HEK293 (cell line): Measurements from ENCODE around the gene C9orf78.
"Not testable (repeated sequence)": the region's sequence is repeated elsewhere in the genome, so short reads cannot be mapped to it uniquely, and the experiment has no call there.

Experiments
- CTCF ChIA-PET: fragments of 350-600 bp; formaldehyde crosslinking; extraction: SDS; loops from one replicate; lab custom pipeline; 2021; ENCODE audit warnings: antibody characterized with exemption; lab: Yijun Ruan, JAX
- POLR2A ChIA-PET: fragments of 300-600 bp; formaldehyde crosslinking; extraction: SDS; loops from one replicate; lab custom pipeline; 2020; ENCODE audit warnings: antibody characterized with exemption, inconsistent platforms; lab: Yijun Ruan, JAX
- H3K27ac ChIP-seq: fragments of 200-500 bp; sonication (Bioruptor generic); 2 replicates; pipeline ENCODE4 v1.5.1; 2014; ENCODE audit warnings: low read depth, low read length, control low read depth, inconsistent platforms; ENCODE audit errors: extremely low read depth
- H3K36me3 ChIP-seq, 2 experiments: fragments of 200-500 bp in 1 of 2; sonication (Bioruptor generic) in 1 of 2; 1 replicate in 1 of 2; 2 replicates in 1 of 2; pipeline ENCODE4 v1.5.1; 2014 to 2017; ENCODE audit warnings: inconsistent platforms in 2 of 2, low read length in 2 of 2; ENCODE audit not compliant: control insufficient read depth in 2 of 2, insufficient read depth in 1 of 2
- H3K4me1 ChIP-seq: fragments of 200-500 bp; sonication (Bioruptor generic); 2 replicates; pipeline ENCODE4 v1.5.1; 2014; ENCODE audit warnings: mild to moderate bottlenecking, low read length, inconsistent platforms; ENCODE audit not compliant: control insufficient read depth, insufficient read depth
- H3K4me3 ChIP-seq: 2 replicates; pipeline ENCODE4 v1.5.1; 2011; ENCODE audit warnings: low read depth, mild to moderate bottlenecking, control low read depth, low read length, moderate library complexity
- H3K9me3 ChIP-seq: fragments of 200-500 bp; sonication (Bioruptor generic); 2 replicates; pipeline ENCODE4 v1.5.1; 2014; ENCODE audit warnings: low read depth, low read length, inconsistent platforms; ENCODE audit not compliant: control insufficient read depth, insufficient read depth
- EGR2 ChIP-seq: fragments of 450-650 bp; formaldehyde crosslinking; IDR thresholded peaks from 2 replicates; pipeline ENCODE4 v1.5.1; 2016; ENCODE audit warnings: low read depth, missing biosample characterization, missing genetic modification characterization
- KLF16 ChIP-seq: fragments of 450-650 bp; formaldehyde crosslinking; IDR thresholded peaks from 2 replicates; pipeline ENCODE4 v1.5.1; 2017; ENCODE audit warnings: missing biosample characterization, missing genetic modification characterization
- REPIN1 ChIP-seq: fragments of 450-650 bp; formaldehyde crosslinking; IDR thresholded peaks from 2 replicates; pipeline ENCODE4 v1.5.1; 2017; ENCODE audit warnings: missing biosample characterization, missing genetic modification characterization, low read depth
- ZNF121 ChIP-seq: fragments of 450-650 bp; formaldehyde crosslinking; IDR thresholded peaks from 2 replicates; pipeline ENCODE4 v1.5.1; 2016; ENCODE audit warnings: missing biosample characterization, missing genetic modification characterization
- ZNF174 ChIP-seq: fragments of 450-650 bp; formaldehyde crosslinking; IDR thresholded peaks from 2 replicates; pipeline ENCODE4 v1.5.0; 2017; ENCODE audit warnings: missing biosample characterization, mild to moderate bottlenecking, missing genetic modification characterization
- ZNF335 ChIP-seq: fragments of 450-650 bp; formaldehyde crosslinking; conservative IDR thresholded peaks from 2 replicates; pipeline ENCODE4 v1.5.1; 2016; ENCODE audit warnings: missing biosample characterization, missing genetic modification characterization
- ZNF37A ChIP-seq: fragments of 450-650 bp; IDR thresholded peaks from 2 replicates; pipeline ENCODE4 v1.5.1; 2018; ENCODE audit warnings: missing biosample characterization, missing genetic modification characterization
- ZNF473 ChIP-seq: fragments of 450-650 bp; formaldehyde crosslinking; IDR thresholded peaks from 2 replicates; pipeline ENCODE4 v1.5.1; 2017; ENCODE audit warnings: missing biosample characterization, missing genetic modification characterization
- ZNF76 ChIP-seq: fragments of 450-650 bp; formaldehyde crosslinking; IDR thresholded peaks from 2 replicates; pipeline ENCODE4; 2016; ENCODE audit warnings: low read depth, missing biosample characterization, missing genetic modification characterization, borderline replicate concordance
- ZNF768 ChIP-seq: fragments of 450-650 bp; formaldehyde crosslinking; IDR thresholded peaks from 2 replicates; pipeline ENCODE4 v1.5.1; 2018; ENCODE audit warnings: missing biosample characterization, mild to moderate bottlenecking, missing genetic modification characterization
- ZSCAN23 ChIP-seq: fragments of 450-650 bp; formaldehyde crosslinking; IDR thresholded peaks from 2 replicates; pipeline ENCODE4 v1.5.1; 2016; ENCODE audit warnings: missing biosample characterization, missing genetic modification characterization
- TF ChIP-seq, protein P1 (sequence below): fragments of 450-650 bp; formaldehyde crosslinking; IDR thresholded peaks from 2 replicates; pipeline ENCODE4 v1.5.1; 2017; ENCODE audit warnings: missing biosample characterization, missing genetic modification characterization
- TF ChIP-seq, protein P2 (sequence below): fragments of 450-650 bp; formaldehyde crosslinking; IDR thresholded peaks from 2 replicates; pipeline ENCODE4 v1.5.1; 2016; ENCODE audit warnings: missing biosample characterization, missing genetic modification characterization

C9orf78 gene

DNA sequence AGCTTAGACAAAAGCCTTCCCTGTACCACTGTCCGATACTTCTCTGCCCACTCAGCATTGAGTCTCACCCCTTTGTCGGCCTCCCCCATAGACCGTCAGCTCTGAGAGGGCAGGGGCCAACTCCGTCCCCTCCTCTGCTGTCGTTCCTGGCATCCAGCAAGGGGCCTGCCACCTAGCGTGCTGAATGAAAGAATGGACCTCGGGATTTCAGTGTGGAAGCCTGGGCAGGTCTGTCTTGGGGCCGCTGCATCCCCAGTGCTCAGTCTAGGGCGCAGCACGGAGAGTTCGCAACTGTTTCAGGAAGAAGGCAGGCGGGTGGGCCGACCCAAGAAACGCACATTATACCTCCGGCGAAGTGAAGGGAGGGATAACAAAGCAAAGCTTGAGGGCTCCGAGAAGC lies 33.6 kb downstream of the C9orf78 start:
- peaks cover 5 to 19% of the 10 kb centered on the region in 2 experiments; a peak in 2 of 3 replicates for H3K36me3 ChIP-seq
- no peak overlapping the region for H3K27ac ChIP-seq
- no peaks in the 10 kb centered on the region for H3K9me3 ChIP-seq
- no peaks in the 10 kb centered on the region for H3K4me1 ChIP-seq
- CTCF ChIA-PET = interaction anchor here (1.0 to 2.9 kb wide), 2 partner anchors 11 to 700 kb away, joined by 3 to 12 read pairs; no protein-coding TSS in a partner anchor
- POLR2A ChIA-PET = interaction anchor here (0.6 to 1.0 kb wide), 3 partner anchors 34 to 1916 kb away, joined by 3 to 7 read pairs (median 3); partner anchors contain the start of genes NTMT1 and USP20
- H3K4me3 ChIP-seq = no peak overlapping the region
- no peak for TF ChIP-seq ZNF76 (tag by site-specific recombination)
- TF ChIP-seq, protein P1, sequence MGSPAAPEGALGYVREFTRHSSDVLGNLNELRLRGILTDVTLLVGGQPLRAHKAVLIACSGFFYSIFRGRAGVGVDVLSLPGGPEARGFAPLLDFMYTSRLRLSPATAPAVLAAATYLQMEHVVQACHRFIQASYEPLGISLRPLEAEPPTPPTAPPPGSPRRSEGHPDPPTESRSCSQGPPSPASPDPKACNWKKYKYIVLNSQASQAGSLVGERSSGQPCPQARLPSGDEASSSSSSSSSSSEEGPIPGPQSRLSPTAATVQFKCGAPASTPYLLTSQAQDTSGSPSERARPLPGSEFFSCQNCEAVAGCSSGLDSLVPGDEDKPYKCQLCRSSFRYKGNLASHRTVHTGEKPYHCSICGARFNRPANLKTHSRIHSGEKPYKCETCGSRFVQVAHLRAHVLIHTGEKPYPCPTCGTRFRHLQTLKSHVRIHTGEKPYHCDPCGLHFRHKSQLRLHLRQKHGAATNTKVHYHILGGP (tag by site-specific recombination) = no peak
- TF ChIP-seq EGR2 (tag by site-specific recombination) = no peak
- no peak for TF ChIP-seq KLF16 (tag by site-specific recombination)
- TF ChIP-seq ZNF174 (tag by site-specific recombination) = no peak

DNA sequence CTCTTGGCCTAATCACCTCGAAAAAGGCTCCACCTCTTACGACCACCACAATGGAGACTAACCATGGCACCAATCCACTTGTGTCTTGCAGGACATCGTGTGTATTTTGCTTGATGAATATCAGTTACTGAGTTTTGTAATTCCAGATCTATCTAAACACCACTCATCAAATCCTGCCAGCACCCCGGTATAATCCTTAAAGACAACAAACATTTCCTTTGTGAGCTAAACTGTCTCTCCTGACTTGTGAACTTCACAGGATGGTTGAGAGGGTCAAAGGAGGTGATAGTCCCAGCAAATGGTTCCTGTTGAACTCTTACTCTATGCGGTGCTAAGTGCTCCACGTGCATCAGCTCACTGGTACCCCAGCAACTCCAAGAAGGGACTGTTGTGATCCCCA lies 36.1 kb downstream of the C9orf78 start:
- Histone ChIP-seq H3K4me1 (no peaks in the 10 kb centered on the region), H3K36me3 (peaks cover 0 to under 1% of the 10 kb centered on the region in 2 experiments; a peak in 1 of 3 replicates), H3K9me3 (no peaks in the 10 kb centered on the region), H3K4me3 (no peak overlapping the region), H3K27ac (no peak overlapping the region)
- TF ChIP-seq ZNF37A = no peak
- TF ChIP-seq REPIN1 (tag by site-specific recombination) = no peak
- CTCF ChIA-PET = interaction anchor here (0.7 to 2.0 kb wide), 3 partner anchors 8 to 72 kb away, joined by 3 to 6 read pairs (median 5); no protein-coding TSS in a partner anchor
- POLR2A ChIA-PET = no interaction called here

GRCh38 chr9:129796029-129796428 lies 39.0 kb downstream of the C9orf78 start:
- POLR2A ChIA-PET, H3K9me3 ChIP-seq, H3K27ac ChIP-seq, H3K36me3 ChIP-seq, H3K4me3 ChIP-seq: not testable (repeated sequence)
- TF ChIP-seq ZNF335 (tag by site-specific recombination) (peak; percentile 91), ZNF121 (tag by site-specific recombination) (peak; percentile 76)
- TF ChIP-seq, all 188 proteins: peak for 2; not testable (repeated sequence) for 186
- CTCF ChIA-PET = interaction anchor here (1.0 kb wide), 1 partner anchor 70 kb away, joined by 3 read pairs; no protein-coding TSS in a partner anchor
- H3K4me1 ChIP-seq = not testable (repeated sequence)

DNA sequence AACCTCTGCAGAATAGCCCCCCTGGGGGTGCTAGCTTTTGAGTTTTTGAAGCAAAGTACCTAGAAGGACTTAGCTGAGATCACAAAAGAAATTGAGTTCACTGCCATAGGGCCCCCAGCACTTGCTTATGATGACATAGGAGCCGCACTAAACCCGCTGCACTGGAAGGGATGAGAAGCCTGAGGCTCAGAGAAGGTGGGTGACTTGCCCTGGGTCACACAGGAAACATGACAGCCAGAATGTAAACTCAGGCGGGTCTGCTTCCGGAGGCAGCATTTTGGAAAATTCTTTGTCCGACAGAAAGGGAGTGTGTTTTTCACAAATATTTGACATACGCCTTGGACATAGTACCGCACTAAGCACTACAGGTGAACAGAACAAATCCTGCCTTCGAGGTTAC lies 40.5 kb downstream of the C9orf78 start:
- Histone ChIP-seq H3K4me1 (no peaks in the 10 kb centered on the region), H3K36me3 (no peaks in the 10 kb centered on the region), H3K9me3 (no peaks in the 10 kb centered on the region), H3K27ac (no peak overlapping the region), H3K4me3 (no peak overlapping the region)
- POLR2A ChIA-PET = no interaction called here
- CTCF ChIA-PET = interaction anchor here (0.7 to 1.5 kb wide), 2 partner anchors 13 to 56 kb away, joined by 3 to 9 read pairs; no protein-coding TSS in a partner anchor
- TF ChIP-seq, protein P2, sequence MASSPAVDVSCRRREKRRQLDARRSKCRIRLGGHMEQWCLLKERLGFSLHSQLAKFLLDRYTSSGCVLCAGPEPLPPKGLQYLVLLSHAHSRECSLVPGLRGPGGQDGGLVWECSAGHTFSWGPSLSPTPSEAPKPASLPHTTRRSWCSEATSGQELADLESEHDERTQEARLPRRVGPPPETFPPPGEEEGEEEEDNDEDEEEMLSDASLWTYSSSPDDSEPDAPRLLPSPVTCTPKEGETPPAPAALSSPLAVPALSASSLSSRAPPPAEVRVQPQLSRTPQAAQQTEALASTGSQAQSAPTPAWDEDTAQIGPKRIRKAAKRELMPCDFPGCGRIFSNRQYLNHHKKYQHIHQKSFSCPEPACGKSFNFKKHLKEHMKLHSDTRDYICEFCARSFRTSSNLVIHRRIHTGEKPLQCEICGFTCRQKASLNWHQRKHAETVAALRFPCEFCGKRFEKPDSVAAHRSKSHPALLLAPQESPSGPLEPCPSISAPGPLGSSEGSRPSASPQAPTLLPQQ (tag by site-specific recombination) = no peak
- TF ChIP-seq ZNF473 (tag by site-specific recombination) (no peak), ZNF768 (tag by site-specific recombination) (peak; percentile 23; the same call in 1 of the 2 replicates), ZSCAN23 (tag by site-specific recombination) (no peak)
